Measurements from ENCODE around the gene CABP4. TPM values are rescaled to one million over a fixed set of nuclear protein-coding genes. Genes with fewer than 3 reads are reported as not detected.
A peak's percentile ranks its signal among the peaks of the same experiment; 100 is the strongest.

Gene CABP4
- total and polyA plus RNA-seq, 8 donors: 0.43 to 1.7 (median 0.62) TPM; not detected in 2

DNA sequence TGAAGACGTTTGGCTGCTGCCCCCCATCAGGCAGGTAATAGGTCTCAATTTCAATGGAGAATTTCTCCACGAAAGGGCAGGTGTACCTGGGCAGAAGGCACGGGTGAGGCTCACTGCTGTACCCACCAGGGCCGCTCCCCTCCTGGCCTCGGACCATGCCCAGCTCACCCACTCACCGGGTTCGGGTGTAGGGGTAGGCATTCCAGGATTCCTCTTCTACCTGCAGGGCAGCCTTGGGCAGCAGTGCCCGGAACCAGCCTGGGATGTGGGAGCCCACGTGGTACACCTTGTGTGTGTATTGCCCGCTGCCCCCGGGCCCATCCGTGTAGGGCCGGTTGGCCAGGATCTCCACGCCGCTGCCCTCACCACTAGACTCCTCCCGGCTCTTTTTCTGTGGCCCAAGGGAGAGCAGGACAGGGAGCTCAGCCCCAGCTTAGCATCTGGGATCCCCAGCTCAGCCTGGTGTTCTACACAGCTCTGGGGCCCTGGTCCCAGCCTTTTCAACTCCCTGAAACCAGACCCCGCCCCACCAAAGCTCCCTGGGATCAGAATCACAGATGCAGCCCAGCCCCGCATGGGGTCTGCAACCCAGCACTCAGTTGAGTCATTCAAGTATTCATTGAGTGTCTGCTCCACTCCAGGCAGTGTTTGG lies 47.3 kb downstream of the CABP4 start:
- intact Hi-C loops (cut with DNase I; ENCODE audit: low total_unique reads): loop anchor here (10.0 kb wide), 1 partner anchor 68 kb away; the partner anchor contains the start of gene PTPRCAP
- DNase-seq: no peak
- TF ChIP-seq POLR2A (IDR thresholded peaks at IDR 0.05): no peak
- TF ChIP-seq POLR2AphosphoS5 (IDR thresholded peaks at IDR 0.05): no peak
- TF ChIP-seq, protein P1, sequence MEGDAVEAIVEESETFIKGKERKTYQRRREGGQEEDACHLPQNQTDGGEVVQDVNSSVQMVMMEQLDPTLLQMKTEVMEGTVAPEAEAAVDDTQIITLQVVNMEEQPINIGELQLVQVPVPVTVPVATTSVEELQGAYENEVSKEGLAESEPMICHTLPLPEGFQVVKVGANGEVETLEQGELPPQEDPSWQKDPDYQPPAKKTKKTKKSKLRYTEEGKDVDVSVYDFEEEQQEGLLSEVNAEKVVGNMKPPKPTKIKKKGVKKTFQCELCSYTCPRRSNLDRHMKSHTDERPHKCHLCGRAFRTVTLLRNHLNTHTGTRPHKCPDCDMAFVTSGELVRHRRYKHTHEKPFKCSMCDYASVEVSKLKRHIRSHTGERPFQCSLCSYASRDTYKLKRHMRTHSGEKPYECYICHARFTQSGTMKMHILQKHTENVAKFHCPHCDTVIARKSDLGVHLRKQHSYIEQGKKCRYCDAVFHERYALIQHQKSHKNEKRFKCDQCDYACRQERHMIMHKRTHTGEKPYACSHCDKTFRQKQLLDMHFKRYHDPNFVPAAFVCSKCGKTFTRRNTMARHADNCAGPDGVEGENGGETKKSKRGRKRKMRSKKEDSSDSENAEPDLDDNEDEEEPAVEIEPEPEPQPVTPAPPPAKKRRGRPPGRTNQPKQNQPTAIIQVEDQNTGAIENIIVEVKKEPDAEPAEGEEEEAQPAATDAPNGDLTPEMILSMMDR (IDR thresholded peaks at IDR 0.05): no peak
- no peak for TF ChIP-seq EP300 (IDR thresholded peaks at IDR 0.05)
- Histone ChIP-seq H3K4me1 (peaks cover 41 to 45% (median 43%) of the 10 kb centered on the region in 4 donors), H3K27me3 (peaks cover 0 to 22% (median 0%) of the 10 kb centered on the region in 3 donors), H3K27ac (no peak overlapping the region), H3K9me3 (no peaks in the 10 kb centered on the region), H3K36me3 (peaks cover 0 to 55% (median 36%) of the 10 kb centered on the region in 4 donors), H3K4me3 (no peak overlapping the region)
- 95 to 100% (median 97%) methylated on average over 2 to 18 of the region's 18 CpGs for WGBS, 5 donors

DNA sequence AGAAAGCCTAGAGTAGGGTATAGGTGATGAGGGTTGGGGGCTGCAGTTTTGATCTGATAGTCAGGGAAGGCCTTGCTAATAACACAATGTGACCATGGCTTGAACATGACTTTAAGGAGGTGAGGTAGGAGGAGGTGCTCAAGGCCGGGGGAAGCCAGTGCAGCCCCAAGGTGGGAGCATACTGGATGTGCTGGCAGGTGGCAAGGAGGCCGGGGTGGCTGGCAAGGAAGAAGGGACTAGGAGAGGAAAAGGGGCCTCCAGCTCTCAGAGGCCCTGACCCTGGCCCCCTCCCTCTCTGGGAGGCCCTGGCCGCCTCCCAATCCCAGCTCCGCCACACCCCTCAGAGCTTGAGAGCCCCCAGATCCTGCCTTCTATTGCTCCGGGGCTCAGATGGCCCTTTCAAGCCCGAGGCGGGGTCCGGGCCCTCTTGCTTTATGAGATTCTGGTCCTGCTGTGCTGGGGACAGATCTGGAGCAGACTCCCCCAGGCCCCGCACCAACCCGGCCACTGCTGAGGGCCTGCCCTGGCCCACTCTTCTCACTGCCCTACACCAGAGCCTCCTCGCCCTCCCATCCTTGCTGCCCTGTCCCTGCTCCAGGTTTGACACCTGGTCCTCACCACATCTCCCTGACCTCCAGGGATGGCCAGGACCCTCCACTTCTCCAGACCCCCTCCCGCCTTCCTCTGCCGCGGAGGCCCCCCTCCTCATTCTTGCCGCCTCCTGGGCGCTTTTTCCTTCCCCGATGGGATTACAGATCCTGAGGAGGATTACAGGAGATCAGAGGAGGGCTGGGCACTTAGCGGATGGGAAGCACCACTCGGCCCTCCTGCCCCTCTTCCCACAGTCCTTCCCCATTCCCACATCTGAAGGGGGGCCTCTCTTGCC lies 48.2 kb downstream of the CABP4 start:
- Histone ChIP-seq H3K27me3 (peaks cover 0 to 22% (median 0%) of the 10 kb centered on the region in 3 donors), H3K4me1 (peaks cover 45 to 50% (median 47%) of the 10 kb centered on the region in 4 donors), H3K9me3 (no peaks in the 10 kb centered on the region), H3K4me3 (peak overlapping the region; percentile 48 to 87 (median 70)), H3K27ac (peak overlapping the region in 2 of 5 donors; percentile 98 to 99), H3K36me3 (peaks cover 0 to 46% (median 27%) of the 10 kb centered on the region in 4 donors)
- 78 to 85% (median 85%) methylated on average over 16 to 19 of the region's 19 CpGs for WGBS, 5 donors
- no peak for DNase-seq
- no peak for TF ChIP-seq EP300 (IDR thresholded peaks at IDR 0.05)
- TF ChIP-seq, protein P1 (IDR thresholded peaks at IDR 0.05): no peak
- TF ChIP-seq POLR2AphosphoS5 (IDR thresholded peaks at IDR 0.05): no peak
- no peak for TF ChIP-seq POLR2A (IDR thresholded peaks at IDR 0.05)
- intact Hi-C loops (cut with DNase I; ENCODE audit: low total_unique reads): loop anchor here (10.0 kb wide), 1 partner anchor 69 kb away; the partner anchor contains the start of gene PTPRCAP

DNA sequence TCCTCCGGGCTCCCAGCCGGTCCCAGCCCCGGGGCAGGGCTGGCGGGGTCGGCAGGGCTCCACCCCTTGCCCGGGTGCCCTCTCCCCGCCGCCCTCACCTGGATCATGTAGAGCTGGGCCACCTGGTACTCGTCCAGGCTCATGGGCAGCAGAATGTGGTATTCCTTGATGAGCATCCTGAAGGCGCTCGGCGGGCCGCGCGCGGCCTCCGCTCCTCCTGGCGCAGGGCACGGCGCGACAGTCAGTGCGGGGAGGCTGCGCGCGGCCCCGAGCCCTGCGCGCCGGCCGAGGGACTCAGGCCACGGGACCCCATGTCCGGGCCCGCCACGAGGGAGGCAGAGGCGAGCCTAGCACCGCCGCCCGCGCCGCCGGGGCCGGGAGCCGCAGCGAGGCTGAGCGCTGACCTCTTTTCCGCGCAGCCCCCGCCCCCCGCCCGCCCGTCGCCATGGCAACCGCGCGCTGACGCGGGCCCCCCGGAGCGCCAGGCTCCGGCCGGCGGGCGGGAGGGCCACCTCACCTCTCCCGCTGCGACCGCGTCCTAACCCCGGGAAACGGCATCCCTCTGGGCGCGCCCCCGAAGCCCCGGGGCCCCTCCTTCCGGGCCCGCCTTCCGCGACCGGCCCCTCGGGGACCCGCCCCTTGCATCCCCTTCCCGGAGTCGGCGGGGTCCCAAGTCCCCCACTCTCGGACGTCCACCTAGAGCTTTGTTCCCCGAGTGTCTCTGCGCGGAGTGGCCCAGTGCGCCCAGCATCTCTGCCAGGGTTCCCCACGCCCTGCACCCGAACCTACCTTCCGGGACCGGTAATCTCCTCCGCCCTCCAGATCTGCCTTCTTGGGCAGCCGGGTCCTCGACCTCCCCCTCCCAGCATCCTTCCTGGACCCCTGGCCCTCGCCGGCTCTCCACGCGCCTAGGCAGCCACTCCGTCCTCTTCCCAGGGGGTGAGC lies 49.1 kb downstream of the CABP4 start:
- Histone ChIP-seq H3K27me3 (peaks cover 0 to 22% (median 0%) of the 10 kb centered on the region in 3 donors), H3K27ac (peak overlapping the region; percentile 85 to 99 (median 98)), H3K36me3 (peaks cover 0 to 37% (median 22%) of the 10 kb centered on the region in 4 donors), H3K4me1 (peaks cover 49 to 56% (median 54%) of the 10 kb centered on the region in 4 donors), H3K9me3 (no peaks in the 10 kb centered on the region), H3K4me3 (peak overlapping the region; percentile 48 to 87 (median 70))
- TF ChIP-seq POLR2AphosphoS5 (IDR thresholded peaks at IDR 0.05) (no peak), POLR2A (IDR thresholded peaks at IDR 0.05) (no peak)
- 2 to 9% (median 3%) methylated on average over 20 to 101 of the region's 101 CpGs for WGBS, 5 donors
- intact Hi-C loops (cut with DNase I; ENCODE audit: low total_unique reads): loop anchor here (10.0 kb wide), 1 partner anchor 69 kb away; the partner anchor contains the start of gene PTPRCAP
- peak in 1 of 2 donors; percentile 74 for DNase-seq

DNA sequence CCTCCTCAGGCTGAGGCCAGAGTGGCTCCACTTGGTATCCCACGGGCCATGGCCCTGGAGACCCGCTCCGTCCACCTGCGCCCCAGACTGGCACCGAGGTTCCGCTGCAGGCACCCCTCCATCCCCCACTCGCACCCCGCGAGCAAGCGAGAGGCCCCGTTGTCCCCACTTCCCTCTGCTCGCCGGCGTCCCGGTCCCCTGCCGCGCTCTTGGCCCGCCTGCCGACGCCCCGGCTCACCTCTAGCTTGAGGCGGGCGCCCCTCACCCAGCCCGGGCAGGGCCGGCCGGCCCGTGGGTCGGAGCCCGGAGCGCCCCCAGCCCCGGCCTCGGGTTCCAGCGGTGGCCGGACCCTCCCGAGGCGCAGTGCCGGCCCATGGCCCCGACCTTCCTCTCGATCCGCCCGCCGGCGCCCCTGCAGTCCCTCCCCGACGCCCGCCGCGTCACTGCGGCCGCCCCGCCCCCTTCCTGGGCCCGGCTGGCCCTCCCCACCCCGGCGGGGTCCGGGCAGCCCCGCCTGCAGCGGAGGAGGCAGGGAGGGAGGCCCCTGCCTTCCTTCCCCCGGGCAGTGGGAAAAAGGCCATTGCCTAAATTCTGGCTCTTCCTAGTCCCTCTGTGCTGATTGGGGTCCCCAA lies 49.9 kb downstream of the CABP4 start, which contains the start of gene PITPNM1:
PITPNM1 (minus strand) TSS at position 414 of the 632 bp plus-strand sequence. CDS start 1,183 bp downstream, outside the sequence.
- WGBS, 5 donors: 0 to 1% (median 1%) methylated on average over 18 to 58 of the region's 58 CpGs
- intact Hi-C loops (cut with DNase I; ENCODE audit: low total_unique reads): loop anchor here (10.0 kb wide), 1 partner anchor 70 kb away; the partner anchor contains the start of gene PTPRCAP
- peak; percentile 79 to 91 for DNase-seq
- Histone ChIP-seq H3K36me3 (peaks cover 0 to 30% (median 16%) of the 10 kb centered on the region in 4 donors), H3K9me3 (no peaks in the 10 kb centered on the region), H3K27ac (peak within 1 kb of the TSS; percentile 85 to 99 (median 98)), H3K4me1 (peaks cover 49 to 56% (median 54%) of the 10 kb centered on the region in 4 donors), H3K4me3 (peak within 1 kb of the TSS; percentile 48 to 87 (median 70)), H3K27me3 (peaks cover 0 to 22% (median 0%) of the 10 kb centered on the region in 3 donors)
- TF ChIP-seq, protein P1 (IDR thresholded peaks at IDR 0.05): no peak
- peak in 2 of 3 donors; percentile 3 to 63 for TF ChIP-seq POLR2AphosphoS5 (IDR thresholded peaks at IDR 0.05)
